HG02571 (cell line): Measurements from ENCODE around the gene ARF1.
A peak's percentile ranks its signal among the peaks of the same experiment; 100 is the strongest.

Source experiments
- ATAC-seq: cut with Tn5 transposase; IDR thresholded peaks from one replicate; pipeline ENCODE4 v1.9.1; 2021; ENCODE audit warnings: mild to moderate bottlenecking, moderate library complexity; ENCODE audit not compliant: unreplicated experiment

ARF1 gene

DNA sequence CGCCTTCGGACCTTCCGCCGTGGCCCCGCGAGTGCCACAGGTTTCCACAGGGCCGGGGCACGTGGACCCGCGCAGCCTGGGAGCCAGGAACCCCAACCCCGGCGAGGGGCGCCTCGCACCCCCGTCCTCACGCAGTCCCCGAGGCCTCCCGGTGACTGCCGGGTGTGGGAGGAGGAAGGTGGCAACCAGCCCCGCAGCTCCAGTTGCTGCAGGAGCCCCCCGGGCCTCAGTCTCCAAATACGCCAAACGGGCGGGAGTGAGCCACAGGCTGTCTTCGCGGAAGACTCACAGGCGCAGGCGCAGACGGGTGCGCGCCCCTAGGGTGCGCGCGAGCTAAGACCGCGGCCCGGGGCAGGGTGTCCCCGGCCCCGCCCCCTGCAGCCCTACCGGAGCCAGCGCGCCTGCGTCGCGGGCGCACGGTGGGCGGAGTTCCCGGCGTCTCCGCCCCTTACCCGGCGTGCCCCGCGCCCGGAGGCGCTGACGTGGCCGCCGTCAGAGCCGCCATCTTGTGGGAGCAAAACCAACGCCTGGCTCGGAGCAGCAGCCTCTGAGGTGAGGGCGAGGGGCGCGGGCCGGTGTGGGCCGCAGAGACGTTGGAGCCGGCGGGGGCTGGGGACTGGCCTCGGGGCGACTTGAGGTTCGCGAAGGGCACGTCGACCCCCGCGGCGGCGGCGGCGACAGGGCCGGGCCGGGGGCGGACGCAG is at the start of gene ARF1:
Gene ARF1 (plus strand): TSS at position 495 of the 704 bp plus-strand sequence. CDS start 14,407 bp downstream, outside the sequence.
- peak; percentile 60 for ATAC-seq

DNA sequence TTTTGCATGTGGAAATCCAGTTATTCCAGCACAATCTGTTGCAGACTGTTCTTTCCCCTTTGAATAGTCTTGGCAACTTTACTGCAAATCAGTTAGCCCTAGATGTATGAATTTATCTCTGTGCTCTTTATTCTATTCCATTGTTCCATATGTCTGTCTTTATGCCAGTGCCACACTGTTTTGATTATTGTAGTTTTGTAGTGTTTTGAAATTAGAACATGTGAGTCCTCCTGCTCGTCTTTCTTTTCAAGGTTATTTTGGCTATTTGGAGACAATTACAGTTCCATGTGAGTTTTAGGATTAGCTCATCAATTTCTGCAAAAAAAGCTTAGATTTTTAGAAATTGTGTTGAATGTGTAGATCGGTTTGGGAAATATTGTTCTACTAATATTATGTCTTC is 49.1 kb upstream of the ARF1 start:
- no peak for ATAC-seq

DNA sequence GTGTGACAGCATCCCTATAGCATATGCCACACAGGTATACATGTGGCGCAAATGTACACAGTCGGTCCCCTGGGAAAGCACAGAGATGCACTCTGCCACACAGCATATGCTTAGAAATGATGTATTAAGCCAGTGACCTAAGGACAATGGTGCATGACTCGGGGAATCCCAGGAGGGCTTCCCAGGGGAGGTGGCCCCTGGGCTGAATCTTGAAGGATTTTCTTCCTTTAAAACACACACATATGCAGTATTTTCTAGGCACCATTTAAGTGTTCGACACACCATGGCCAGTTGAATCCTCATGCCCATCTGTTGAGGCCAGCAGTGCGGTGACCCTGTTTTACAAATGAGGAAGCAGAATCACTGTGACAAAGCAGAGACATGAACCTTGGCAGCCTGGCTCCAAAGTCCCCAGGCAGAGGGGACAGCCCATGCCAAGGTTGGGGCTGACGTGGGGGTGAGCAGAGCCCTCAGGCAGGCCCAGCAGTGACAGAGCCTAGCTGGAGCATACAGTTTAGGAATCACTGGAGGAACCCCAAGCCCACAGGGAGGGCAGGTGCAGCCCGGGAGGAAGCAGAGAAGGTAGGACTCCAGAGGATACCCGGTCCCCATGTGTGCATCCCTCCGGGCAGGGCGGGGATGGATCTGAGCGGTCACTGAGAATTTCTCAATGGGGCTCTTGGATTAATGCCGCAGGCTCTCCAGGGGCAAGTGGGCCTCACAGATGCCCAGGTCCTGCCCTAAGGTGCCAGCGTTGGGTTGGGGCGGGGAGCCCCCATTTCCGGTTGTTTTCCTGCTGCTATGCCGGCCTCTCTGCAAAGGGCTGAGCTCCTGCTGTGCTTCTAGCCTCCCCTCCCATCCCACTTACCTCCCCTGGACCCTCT is 47.3 kb upstream of the ARF1 start:
- ATAC-seq: no peak

DNA sequence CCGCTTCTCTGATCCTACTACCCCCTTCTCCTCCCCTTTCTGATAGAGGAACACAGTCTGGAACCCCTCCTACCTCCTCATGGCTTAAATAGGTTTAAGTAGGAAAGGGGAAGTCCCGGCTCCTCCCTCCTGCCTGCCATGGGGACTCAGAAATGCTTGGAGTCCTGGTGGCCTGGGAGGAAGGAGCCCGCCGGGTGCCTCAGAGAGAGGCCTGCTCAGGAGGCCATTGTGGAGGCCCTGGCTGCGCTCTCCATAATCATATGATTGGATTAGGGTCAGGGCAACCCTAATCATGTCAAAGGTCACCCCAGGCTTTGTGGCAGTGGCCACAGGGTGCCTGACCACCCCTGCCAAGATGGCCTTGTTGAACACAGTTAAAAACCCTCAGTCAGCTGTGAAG is 46.7 kb upstream of the ARF1 start:
- ATAC-seq: no peak

DNA sequence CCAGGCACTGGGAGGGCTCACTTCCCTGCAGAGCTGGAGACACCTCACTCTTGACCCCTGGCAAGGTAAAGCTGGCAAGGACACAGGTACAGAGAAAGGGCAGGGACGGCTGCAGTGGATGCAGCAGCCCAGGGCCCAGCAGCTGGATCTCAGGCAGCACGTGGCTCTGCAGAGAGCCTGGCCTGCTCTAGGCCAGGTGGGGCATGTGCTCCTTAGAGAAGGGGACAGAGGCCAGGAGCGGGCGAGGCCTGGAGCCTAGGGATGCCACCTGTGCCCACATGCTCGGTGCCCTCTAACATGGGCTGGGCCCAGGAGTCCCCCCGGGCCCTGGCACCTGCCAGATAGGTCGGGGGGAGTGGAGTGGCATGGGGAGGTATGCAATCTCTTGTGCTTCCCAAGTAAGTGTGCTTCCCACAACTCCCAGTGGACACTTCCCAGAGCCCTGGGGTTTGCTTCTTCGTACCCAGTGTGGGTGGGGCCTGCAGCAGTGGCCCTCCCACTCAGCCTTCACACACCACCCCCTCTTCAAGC is 45.7 kb upstream of the ARF1 start:
- no peak for ATAC-seq

DNA sequence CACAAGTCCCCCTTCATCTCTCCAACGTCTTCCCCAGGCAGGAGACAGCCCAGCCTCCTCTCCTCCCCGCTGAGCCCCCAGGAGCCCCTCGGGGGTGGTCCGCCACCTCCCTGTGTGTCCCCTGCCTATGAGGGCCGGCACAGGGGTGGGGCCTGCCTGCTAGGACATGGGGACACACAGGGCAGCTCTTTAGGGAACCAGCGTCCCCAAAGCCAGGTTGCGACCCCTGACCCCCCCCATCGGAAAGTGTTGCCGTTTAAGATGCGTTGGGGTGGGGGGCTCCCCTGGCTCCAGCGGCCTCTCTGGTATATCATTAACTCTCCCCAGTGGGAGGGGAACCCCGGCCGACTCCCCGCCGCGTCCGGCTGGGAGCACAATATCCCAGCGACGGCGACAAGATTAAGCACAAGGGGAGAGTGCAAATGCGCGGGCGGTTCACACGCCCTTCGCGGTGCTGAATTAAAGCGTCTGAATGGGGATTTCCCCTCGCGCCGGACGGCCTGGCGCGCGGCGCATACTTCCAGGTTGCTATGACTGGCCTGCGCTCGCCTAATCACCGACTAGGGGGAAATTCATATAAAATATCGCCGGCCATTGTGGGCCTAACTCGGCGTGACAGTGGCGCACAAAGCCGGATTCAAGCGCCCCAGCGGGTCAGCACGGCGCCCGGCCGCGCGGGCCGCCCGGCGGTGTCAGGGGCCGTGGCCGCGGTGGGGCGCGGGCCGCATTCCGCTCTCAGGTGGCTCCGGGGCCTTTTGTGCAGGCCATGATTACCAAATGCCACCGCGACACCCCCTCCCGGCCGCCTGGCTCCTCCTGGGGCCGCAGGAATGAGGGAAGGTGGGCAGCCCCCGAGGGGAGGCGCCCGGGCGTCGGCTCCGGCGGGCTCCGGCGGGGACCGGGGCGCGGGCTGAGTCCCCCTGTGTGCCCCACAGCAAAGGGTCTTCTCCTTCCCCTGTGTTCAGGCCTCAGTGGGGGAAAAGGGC is 44.8 kb upstream of the ARF1 start:
- ATAC-seq: peak; percentile 81

DNA sequence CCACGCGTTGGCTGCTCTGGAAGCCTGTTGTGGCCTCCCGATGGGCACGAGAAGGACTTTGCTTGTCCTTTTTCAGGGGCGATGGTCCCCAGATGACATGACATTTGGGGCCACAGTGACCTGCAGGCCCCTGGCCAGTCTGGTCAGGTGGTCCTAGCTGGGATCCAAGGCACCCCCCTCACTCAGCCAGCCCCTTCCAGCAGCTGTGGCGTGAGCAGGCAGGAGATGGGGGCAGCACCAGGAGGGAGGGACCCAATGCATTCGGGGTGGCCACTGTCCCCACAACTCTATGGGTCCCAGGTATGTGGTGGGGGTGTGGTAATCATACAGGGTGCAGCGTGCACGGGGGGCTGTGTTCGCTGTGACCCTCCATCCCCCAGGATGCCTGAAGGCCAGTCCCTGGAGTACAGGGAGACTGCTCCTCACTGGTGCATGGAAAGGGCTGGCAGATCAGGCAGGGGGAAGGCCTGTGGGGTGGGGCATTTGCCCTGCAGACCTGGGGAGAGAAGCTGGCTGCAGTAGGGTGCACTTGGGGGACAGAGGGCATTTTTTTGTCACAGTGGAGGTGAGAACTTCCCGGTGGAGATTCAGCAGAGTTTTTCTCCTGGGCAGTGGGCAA is 44.0 kb upstream of the ARF1 start:
- no peak for ATAC-seq

DNA sequence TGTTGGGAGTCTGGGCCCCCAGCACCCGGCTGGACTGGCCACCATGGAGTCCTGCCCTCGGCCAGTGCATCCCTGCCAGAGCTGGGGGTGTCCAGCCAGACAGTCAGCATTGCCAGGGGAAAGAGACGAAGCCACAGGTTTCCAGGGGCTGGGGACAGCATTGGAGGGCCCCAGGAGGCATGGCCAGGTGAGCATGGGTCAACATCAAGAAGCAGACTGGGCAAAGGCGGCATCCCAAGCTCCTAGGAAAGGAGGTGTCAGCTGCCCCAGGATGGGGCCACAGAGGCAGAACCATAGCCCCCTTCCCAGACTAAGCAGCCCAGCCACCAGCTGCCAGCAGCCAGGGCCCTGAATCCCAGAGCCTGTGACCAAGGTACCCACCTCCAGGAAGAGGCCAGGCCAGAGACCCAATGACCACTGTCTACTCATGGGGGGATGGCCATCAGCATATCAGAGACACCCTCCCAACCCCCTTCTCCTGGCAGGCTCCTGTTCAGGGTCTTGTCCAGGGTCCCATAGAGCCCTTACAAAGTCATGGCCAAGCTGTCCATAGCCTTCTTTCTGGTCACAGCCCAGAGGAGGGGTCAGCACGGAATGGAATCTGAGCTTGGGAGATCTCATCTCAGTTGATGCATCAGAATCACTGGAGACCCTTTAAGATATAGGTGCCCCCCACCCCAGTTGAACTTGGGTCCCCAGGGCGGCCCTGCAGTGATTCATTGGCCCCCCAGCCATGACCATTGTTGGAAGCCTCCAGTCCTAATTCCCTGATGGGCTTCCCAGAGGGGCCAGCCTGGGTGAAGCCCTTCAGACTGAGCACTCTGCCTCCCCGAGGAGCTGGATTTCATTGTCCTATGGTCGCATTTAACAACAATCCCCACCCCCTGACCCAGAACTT is 43.3 kb upstream of the ARF1 start:
- no peak for ATAC-seq

DNA sequence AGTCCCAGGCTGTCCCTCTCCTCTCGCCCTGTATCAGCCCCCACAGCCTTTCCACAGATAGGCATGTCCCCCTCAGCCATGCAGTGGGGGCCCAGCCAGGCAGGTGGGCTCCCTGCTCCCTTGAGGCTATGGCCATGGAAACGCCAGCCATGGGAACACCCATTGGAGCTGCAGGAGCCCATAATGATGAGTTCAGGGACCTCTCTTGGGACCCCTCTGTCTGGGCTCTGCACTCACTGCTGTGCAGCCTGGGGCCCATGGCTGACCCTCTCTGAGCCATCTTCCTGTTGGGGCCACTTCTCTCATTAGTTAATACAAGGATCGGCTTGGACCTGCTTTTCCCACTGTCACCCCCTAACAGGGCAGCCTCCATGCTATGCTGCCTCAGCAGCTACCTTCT is 42.5 kb upstream of the ARF1 start:
- ATAC-seq: no peak

DNA sequence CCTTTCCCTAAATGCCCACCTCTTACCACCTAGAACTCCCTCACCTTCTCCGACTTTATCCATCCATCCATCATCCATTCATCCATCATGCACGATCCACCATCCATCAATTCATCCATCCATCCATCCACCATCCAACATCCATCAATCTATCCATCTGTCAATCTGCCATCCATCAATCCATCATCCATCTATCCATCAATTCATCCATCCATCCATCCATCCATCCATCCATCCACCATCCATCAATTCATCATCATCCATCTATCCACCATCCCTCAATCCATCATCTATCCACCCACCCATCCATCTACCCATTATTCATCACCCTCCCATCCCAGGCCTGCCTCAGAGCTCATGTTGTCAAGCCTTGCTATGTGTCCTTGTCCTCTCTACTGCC is 41.2 kb upstream of the ARF1 start:
- no peak for ATAC-seq

DNA sequence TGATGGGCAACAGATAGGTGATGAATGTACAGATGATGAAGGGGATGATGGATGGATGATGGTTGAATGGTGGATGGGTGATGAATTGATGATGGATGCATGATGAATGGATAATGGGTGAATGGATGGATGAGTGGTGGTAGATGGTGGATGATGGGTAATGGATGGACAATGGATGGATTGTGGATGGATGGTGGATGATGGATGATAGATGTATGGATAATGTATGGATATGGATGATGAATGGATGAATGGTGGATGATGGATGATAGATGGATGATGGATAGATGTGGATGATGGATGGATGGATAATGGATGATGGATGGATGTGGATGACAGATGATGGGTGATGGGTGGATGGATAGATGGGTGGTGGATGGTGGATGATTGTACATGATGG is 40.0 kb upstream of the ARF1 start:
- no peak for ATAC-seq

DNA sequence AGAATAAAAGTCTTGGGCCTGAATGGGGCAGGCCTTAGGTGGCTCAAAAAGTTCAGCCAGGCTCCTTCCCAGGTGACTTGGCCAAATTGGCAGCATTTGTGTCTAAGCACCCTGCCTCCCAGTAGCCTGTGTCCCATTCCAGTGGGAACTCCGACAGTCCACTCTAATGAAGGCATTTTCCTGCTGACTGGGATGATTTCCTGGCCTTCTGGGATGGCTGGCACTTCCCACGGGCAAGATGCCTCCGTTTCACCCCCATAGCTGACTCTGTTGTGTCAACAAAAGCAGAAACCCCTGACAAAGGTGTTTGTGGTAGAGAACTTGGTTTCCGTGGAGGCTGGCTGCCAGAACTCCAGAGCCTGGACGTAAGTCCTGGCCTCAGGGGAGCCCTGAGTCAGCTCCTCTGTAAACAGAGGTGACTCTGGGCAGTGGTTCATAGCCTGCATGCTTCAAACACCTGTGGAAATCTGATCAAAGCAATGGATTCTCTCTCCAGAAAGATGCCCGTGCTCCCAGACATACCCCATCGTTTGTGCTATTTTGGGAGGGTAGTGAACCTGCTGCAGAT is 39.1 kb upstream of the ARF1 start:
- no peak for ATAC-seq

DNA sequence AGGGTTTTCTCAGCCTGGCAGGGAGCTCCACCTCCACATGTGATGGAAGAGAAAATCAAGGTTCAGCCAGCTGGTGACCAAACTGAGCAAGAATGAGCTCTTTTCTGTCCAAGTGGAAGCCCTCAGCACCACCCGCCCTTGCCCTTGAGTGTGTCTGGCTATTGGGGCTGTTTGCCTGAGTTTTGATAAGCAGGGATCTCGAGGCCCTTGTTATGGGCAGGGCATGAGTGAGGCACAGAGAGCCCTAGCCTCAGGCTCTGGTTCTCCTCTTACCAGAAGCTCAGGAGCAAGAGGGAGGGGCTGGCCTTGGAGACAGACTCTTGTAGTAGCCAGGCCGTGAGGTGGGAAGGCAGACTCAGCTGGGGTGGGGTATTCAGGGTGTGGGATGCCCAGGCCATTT is 37.5 kb upstream of the ARF1 start:
- no peak for ATAC-seq

DNA sequence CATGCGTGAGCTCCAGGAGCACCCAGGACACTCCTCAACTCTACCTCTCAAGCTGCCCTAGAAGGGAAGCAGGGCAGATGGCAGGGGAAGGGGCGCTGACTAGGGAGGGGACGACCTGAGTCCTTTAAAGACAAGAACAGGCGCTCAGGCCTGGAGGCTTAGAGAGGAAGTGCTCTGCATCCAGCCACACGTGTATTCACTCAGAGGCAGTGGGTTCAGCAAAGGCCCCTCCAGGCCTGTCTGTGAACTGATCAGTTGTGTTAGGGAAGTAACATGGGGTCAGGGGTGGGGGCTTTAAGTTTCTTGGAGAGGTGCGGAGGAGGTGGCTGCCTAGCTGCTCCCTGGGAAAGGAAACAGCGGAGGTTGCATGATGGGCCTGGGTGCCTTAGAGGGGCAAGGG is 37.1 kb upstream of the ARF1 start:
- ATAC-seq: no peak

DNA sequence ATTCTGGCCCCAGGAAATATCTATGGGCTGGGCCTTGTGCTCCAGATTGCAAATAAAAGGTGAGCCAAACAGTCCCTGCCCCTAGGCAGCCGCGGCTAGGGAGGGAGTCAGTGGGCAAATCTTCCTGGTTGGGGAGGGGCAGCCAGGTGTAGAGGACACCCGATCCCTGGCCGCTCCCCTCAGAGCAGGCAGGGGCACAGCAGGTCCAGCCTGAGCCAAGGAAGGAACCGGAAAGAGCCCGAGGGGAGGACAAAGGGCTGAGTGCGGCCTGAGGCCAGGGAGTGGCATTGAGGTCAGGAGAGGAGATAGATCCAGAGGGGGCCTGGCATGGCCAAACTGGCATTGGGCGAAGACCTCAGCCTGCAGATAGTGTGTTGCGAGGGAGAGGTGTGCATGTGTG is 36.6 kb upstream of the ARF1 start:
- ATAC-seq: no peak

DNA sequence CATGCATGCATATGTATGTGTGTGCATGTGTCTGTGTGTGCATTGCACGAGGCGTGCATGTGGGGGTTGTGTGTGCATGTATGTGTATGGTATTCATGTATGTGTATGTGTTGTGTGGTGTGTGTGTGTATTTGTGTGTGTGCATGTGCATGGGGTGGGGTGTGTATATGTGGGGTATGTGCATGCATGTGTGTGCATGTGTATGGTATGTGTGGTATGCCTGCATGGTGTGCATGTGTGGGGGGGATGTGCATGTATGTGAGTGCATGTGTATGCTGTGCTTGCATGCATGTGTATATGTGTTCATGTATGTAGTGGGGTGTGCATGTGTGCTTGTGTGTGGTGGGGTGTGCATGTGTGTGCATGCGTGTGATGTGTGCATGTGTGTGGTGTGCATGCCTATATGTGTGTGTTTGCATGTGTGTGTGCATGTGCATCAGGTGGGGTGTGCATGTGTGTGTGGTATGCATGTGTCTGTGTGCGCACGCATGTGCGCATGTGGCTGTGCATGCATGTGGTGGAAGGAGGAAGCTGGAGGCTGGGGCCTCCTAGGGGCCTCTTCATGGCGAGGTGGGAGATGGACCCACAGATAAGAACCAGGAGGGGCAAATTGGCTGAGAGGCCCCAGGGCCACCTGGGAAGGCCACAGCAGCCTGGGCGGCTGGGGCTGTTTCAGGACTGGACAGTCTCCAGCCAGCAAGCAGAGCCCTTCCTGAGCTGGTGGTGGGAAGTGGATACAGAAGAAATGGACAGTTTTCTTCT is 35.9 kb upstream of the ARF1 start:
- ATAC-seq: no peak

DNA sequence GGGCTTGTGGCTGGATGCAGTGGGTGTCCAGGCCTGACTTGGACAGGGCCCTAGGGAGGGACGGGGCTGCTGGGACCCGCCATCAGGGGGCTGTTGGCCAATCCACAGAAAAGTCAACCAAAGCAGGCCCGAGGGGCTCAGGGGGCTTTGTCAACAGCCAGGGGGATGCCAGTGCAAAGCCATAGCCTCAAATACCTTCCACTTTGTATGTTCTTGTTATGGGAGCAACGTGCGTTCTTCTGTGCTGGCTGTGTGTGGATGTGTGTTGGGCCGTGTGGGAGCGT is 35.4 kb upstream of the ARF1 start:
- no peak for ATAC-seq

DNA sequence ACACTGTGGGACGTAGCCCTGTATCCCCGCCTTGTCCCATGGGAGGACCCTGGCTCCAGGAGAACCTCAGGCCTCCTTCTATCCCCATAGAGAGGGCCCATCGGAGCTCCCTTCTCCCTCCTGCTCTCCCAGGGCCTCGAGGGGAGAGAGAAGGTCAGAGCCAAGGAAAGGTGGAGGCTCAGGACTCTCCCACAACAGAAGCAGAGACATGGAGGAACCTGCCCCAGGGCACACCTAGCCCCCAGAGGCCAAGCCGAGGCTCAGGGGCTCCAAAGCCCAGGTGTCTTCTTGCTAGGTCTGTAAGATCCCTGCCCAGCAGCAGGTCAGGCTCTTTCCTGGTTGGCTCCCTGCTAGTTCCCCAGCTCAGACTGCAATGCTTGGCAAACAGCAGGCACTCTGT is 34.4 kb upstream of the ARF1 start:
- no peak for ATAC-seq
